Myocyte (in vitro differentiated cells): ENCODE measurements around the gene PAQR5. TPM values are rescaled to one million over a fixed set of nuclear protein-coding genes. Genes with fewer than 3 reads are reported as not detected.

Source experiments
- DNase-seq: peaks from one replicate; pipeline ENCODE4 v3.0.0-alpha.2; 2012; ENCODE audit warnings: low read depth
- total RNA-seq: library from RNA; depleted of rRNA; stranded (reverse); fragments of >200 nt; gene quantifications from 2 replicates; pipeline ENCODE4 v1.2.3, GENCODE V29; 2014

Gene PAQR5
- total RNA-seq, 1 donor from 2014 or later: 8.5 TPM

GRCh38 chr15:69456208-69457166 is 157.8 kb downstream of the PAQR5 start:
- DNase-seq: no peak

Other genes starting within 250 kb of the PAQR5 start
- gene GLCE, start 138.3 kb upstream of the PAQR5 start, total RNA-seq: 13.4 and 16.5 TPM in 2 replicates
- 12.0 and 20.7 TPM in 2 replicates for gene KIF23, start 115.4 kb downstream of the PAQR5 start, total RNA-seq
- gene RPLP1, start 153.9 kb downstream of the PAQR5 start, total RNA-seq: 218 and 264 TPM in 2 replicates